Endothelial cell of hepatic sinusoid (primary cell): Measurements from ENCODE around the gene TGM1.

Experiments
- in situ Hi-C: cut with HindIII; loops from 2 replicates; pipeline ENCODE4 v1.10.0; 2017; ENCODE audit warnings: low sequenced_read_pairs

The TGM1 gene

GRCh38 chr14:24293525-24293924 lies 30.5 kb upstream of the TGM1 start:
- in situ Hi-C loops, result loop anchor here (10.0 kb wide), 1 partner anchor 89 kb away; the partner anchor contains the start of gene TSSK4

- in situ Hi-C loops, result loop anchor here (10.0 kb wide), 1 partner anchor 87 kb away; the partner anchor contains the start of gene TSSK4
Observed at GRCh38 chr14:24292118-24292807, 29.3 kb upstream of the TGM1 start.

- in situ Hi-C loops, result loop anchor here (10.0 kb wide), 1 partner anchor 87 kb away; the partner anchor contains the start of gene TSSK4
Observed at GRCh38 chr14:24291446-24292117, 28.6 kb upstream of the TGM1 start.

GRCh38 chr14:24290746-24291145 lies 27.8 kb upstream of the TGM1 start:
- in situ Hi-C loops, result loop anchor here (10.0 kb wide), 1 partner anchor 86 kb away; the partner anchor contains the start of gene TSSK4

GRCh38 chr14:24289649-24290280 lies 26.8 kb upstream of the TGM1 start:
- in situ Hi-C loops, result loop anchor here (10.0 kb wide), 1 partner anchor 85 kb away; the partner anchor contains the start of gene TSSK4

- in situ Hi-C loops, result no loop called here
Observed at GRCh38 chr14:24286996-24287395, 24.0 kb upstream of the TGM1 start.

GRCh38 chr14:24285351-24285750 lies 22.4 kb upstream of the TGM1 start:
- in situ Hi-C loops, result no loop called here

- in situ Hi-C loops, result no loop called here
Observed at GRCh38 chr14:24284501-24285035, 21.6 kb upstream of the TGM1 start.

GRCh38 chr14:24283796-24284460 lies 21.0 kb upstream of the TGM1 start:
- in situ Hi-C loops, result no loop called here

GRCh38 chr14:24282736-24283135 lies 19.8 kb upstream of the TGM1 start:
- in situ Hi-C loops, result no loop called here

GRCh38 chr14:24281636-24282035 lies 18.7 kb upstream of the TGM1 start:
- in situ Hi-C loops, result no loop called here

- in situ Hi-C loops, result no loop called here
Observed at GRCh38 chr14:24280797-24281460, 18.0 kb upstream of the TGM1 start.

- in situ Hi-C loops, result loop anchor here (5.0 kb wide), 1 partner anchor 58 kb away; the partner anchor contains the start of genes ADCY4 and RIPK3
Observed at GRCh38 chr14:24279301-24280186, 16.6 kb upstream of the TGM1 start.

- in situ Hi-C loops, result loop anchor here (5.0 kb wide), 1 partner anchor 59 kb away; the partner anchor contains the start of genes ADCY4 and RIPK3
Observed at GRCh38 chr14:24278424-24278823, 15.4 kb upstream of the TGM1 start.

GRCh38 chr14:24277606-24278321 lies 14.8 kb upstream of the TGM1 start:
- in situ Hi-C loops, result loop anchor here (5.0 kb wide), 1 partner anchor 60 kb away; the partner anchor contains the start of genes ADCY4 and RIPK3

GRCh38 chr14:24277071-24277470 lies 14.1 kb upstream of the TGM1 start:
- in situ Hi-C loops, result loop anchor here (5.0 kb wide), 1 partner anchor 60 kb away; the partner anchor contains the start of genes ADCY4 and RIPK3

GRCh38 chr14:24274101-24274543 lies 11.1 kb upstream of the TGM1 start:
- in situ Hi-C loops, result no loop called here

- in situ Hi-C loops, result no loop called here
Observed at GRCh38 chr14:24273422-24273998, 10.5 kb upstream of the TGM1 start.
